GM12878 (cell line): Measurements from ENCODE around the gene PFKFB3. TPM values are rescaled to one million over a fixed set of nuclear protein-coding genes. Genes with fewer than 3 reads are reported as not detected.

Experiments
- ATAC-seq: fragments of 200-7000 bp; cut with Tn5 transposase; 3 replicates; pipeline ENCODE4 v1.9.1; 2020; ENCODE audit warnings: mild to moderate bottlenecking, moderate library complexity
- BruUV-seq: library from RNA; stranded (reverse); fragments of 400-500 nt; replicated peaks from 2 replicates; lab custom pipeline; 2021; lab: Mats Ljungman, UMichigan
- CTCF ChIA-PET: fragments of 300-600 bp; sonication (Branson Sonifier 250); formaldehyde crosslinking; extraction: SDS; loops from one replicate; lab custom pipeline; 2021; ENCODE audit warnings: inconsistent platforms; lab: Yijun Ruan, JAX
- POLR2A ChIA-PET: fragments of 350-600 bp; formaldehyde crosslinking; extraction: SDS; loops from one replicate; lab custom pipeline; 2021; ENCODE audit warnings: inconsistent platforms; lab: Charles Lee
- RAD21 ChIA-PET: fragments of 300-600 bp; sonication (Branson Sonifier 250); formaldehyde crosslinking; loops from one replicate; lab custom pipeline; 2023; ENCODE audit warnings: antibody characterized with exemption; ENCODE audit not compliant: unreplicated experiment; lab: Charles Lee
- SMC1A ChIA-PET: fragments of 300-600 bp; sonication (Branson Sonifier 250); formaldehyde crosslinking; loops from one replicate; lab custom pipeline; 2023; ENCODE audit not compliant: unreplicated experiment, uncharacterized antibody; lab: Charles Lee
- DNase-seq: peaks from one replicate; pipeline ENCODE4 v3.0.0-alpha.2; 2011; ENCODE audit warnings: low read depth, low spot score
- FAIRE-seq: peaks from 3 replicates; lab custom pipeline; 2011; peaks lifted over from hg19 to GRCh38; lab: Jason Lieb, UNC
- H2AFZ ChIP-seq: 2 replicates; pipeline ENCODE4 v1.6.0; 2011; ENCODE audit warnings: low read depth, low read length, control low read depth; ENCODE audit not compliant: control insufficient read depth
- H3K27ac ChIP-seq: 2 replicates; pipeline ENCODE4 v1.5.1; 2011; ENCODE audit warnings: control low read depth; ENCODE audit not compliant: control insufficient read depth, insufficient read depth
- H3K27me3 ChIP-seq, 2 experiments: replicated peaks in 1 of 2; 2 replicates each; pipeline versions ENCODE4 v1.6.0 to v1.6.1; 2011; ENCODE audit warnings: low read length in 1 of 2; ENCODE audit not compliant: control insufficient read depth in 2 of 2, insufficient read depth in 2 of 2
- H3K36me3 ChIP-seq, 2 experiments: 2 replicates each; pipeline ENCODE4 v1.5.1; 2011; ENCODE audit warnings: low read length in 1 of 2; ENCODE audit not compliant: control insufficient read depth in 2 of 2, insufficient read depth in 2 of 2
- H3K4me1 ChIP-seq: 2 replicates; pipeline ENCODE4 v1.6.1; 2011; ENCODE audit warnings: mild to moderate bottlenecking, low read length, moderate library complexity, mixed read lengths; ENCODE audit not compliant: control insufficient read depth, insufficient read depth
- H3K4me2 ChIP-seq: 2 replicates; pipeline ENCODE4 v1.6.0; 2011; ENCODE audit warnings: control low read depth; ENCODE audit not compliant: control insufficient read depth, insufficient read depth
- H3K4me3 ChIP-seq: fragments of 200-600 bp; sonication (generic); 2 replicates; pipeline ENCODE4 v1.5.1; 2016
- H3K79me2 ChIP-seq: 2 replicates; pipeline ENCODE4 v1.6.0; 2011; ENCODE audit warnings: low read length; ENCODE audit not compliant: control insufficient read depth, insufficient read depth
- H3K9ac ChIP-seq: 2 replicates; pipeline ENCODE4 v1.8.0; 2011; ENCODE audit warnings: low read length, control low read depth, mixed read lengths; ENCODE audit not compliant: control insufficient read depth, insufficient read depth
- H3K9me3 ChIP-seq: replicated peaks from 3 replicates; pipeline ENCODE4 v1.5.1; 2011; ENCODE audit warnings: mild to moderate bottlenecking, low read length; ENCODE audit not compliant: control insufficient read depth, insufficient read depth
- H4K20me1 ChIP-seq: 2 replicates; pipeline ENCODE4 v1.6.0; 2011; ENCODE audit not compliant: control insufficient read depth, insufficient read depth
- BACH1 ChIP-seq: fragments of 450-650 bp; IDR thresholded peaks from 2 replicates; pipeline ENCODE4 v1.6.1; 2017; ENCODE audit warnings: mild to moderate bottlenecking, borderline replicate concordance
- BMI1 ChIP-seq: fragments of 450-650 bp; IDR thresholded peaks from 2 replicates; pipeline ENCODE4 v1.6.1; 2016; ENCODE audit warnings: mild to moderate bottlenecking, moderate library complexity, borderline replicate concordance
- CBX3 ChIP-seq: fragments of 200-600 bp; sonication (generic); IDR thresholded peaks from 2 replicates; pipeline ENCODE4 v1.6.1; 2016; ENCODE audit warnings: low read depth, borderline replicate concordance
- EGR1 ChIP-seq, 2 experiments: IDR thresholded peaks; 1 replicate in 1 of 2; 2 replicates in 1 of 2; pipeline ENCODE4 v1.6.1; 2011 to 2012; ENCODE audit warnings: low read depth in 2 of 2, low read length in 2 of 2, borderline replicate concordance in 1 of 2, mild to moderate bottlenecking in 1 of 2, moderate library complexity in 1 of 2
- EZH2 ChIP-seq: IDR thresholded peaks from 2 replicates; pipeline ENCODE4 v1.6.1; 2012; ENCODE audit warnings: low read depth, mild to moderate bottlenecking, control low read depth, inconsistent platforms, low read length, borderline replicate concordance; ENCODE audit not compliant: control insufficient read depth
- FOXK2 ChIP-seq: fragments of 450-650 bp; IDR thresholded peaks from 2 replicates; pipeline ENCODE4 v1.6.1; 2017; ENCODE audit warnings: mild to moderate bottlenecking, moderate library complexity
- IKZF2 ChIP-seq, 2 experiments: fragments of 450-650 bp; IDR thresholded peaks; 2 replicates each; pipeline ENCODE4 v1.6.1; 2017; ENCODE audit warnings: mild to moderate bottlenecking in 2 of 2, moderate library complexity in 2 of 2
- IRF3 ChIP-seq: fragments of 450-650 bp; IDR thresholded peaks from 2 replicates; pipeline ENCODE4 v1.6.1; 2014; ENCODE audit warnings: mild to moderate bottlenecking
- KDM1A ChIP-seq: fragments of 200-600 bp; sonication (generic); IDR thresholded peaks from 2 replicates; pipeline ENCODE4 v1.6.1; 2016; ENCODE audit warnings: borderline replicate concordance
- NFYA ChIP-seq: IDR thresholded peaks from 2 replicates; pipeline ENCODE4 v1.6.1; 2011; ENCODE audit warnings: low read depth, mild to moderate bottlenecking, low read length, improper control_type of control experiment, borderline replicate concordance
- POLR2A ChIP-seq: IDR thresholded peaks from 2 replicates; pipeline ENCODE4 v1.6.1; 2011; ENCODE audit warnings: low read depth, mild to moderate bottlenecking, low read length
- POLR2AphosphoS5 ChIP-seq: IDR thresholded peaks from 2 replicates; pipeline ENCODE4 v1.6.1; 2011; ENCODE audit warnings: mild to moderate bottlenecking, low read length, inconsistent platforms
- RFX5 ChIP-seq: IDR thresholded peaks from 2 replicates; pipeline ENCODE4 v1.6.1; 2011; ENCODE audit warnings: low read depth, low read length, improper control_type of control experiment
- SMAD1 ChIP-seq: fragments of 450-650 bp; IDR thresholded peaks from 2 replicates; pipeline ENCODE4 v1.6.1; 2018; ENCODE audit warnings: mild to moderate bottlenecking, low read depth; ENCODE audit not compliant: partially characterized antibody
- SMARCA5 ChIP-seq: fragments of 450-650 bp; IDR thresholded peaks from 2 replicates; pipeline ENCODE4 v1.6.1; 2017; ENCODE audit warnings: mild to moderate bottlenecking
- STAT3 ChIP-seq: IDR thresholded peaks from 2 replicates; pipeline ENCODE4 v1.6.1; 2011; ENCODE audit warnings: low read depth, low read length, improper control_type of control experiment
- WGBS: methylation state at CpG from one replicate; pipeline ENCODE4 v1.1.6; 2016; ENCODE audit warnings: low lambda C conversion rate; ENCODE audit not compliant: insufficient replicate concordance, insufficient coverage; ENCODE audit errors: missing lambda C conversion rate; 5-methylcytosine and 5-hydroxymethylcytosine counted together
- in situ Hi-C: fragments of 300-500 bp; cut with MboI; formaldehyde crosslinking; loops from 9 replicates; pipeline ENCODE4 v1.14.3; 2018; ENCODE audit warnings: mixed read lengths
- intact Hi-C: fragments of 100-400 bp; cut with micrococcal nuclease; formaldehyde crosslinking; loops from one replicate; pipeline ENCODE4 v1.14.2; 2022; ENCODE audit not compliant: unreplicated experiment
- polyA plus RNA-seq, 11 experiments: library from polyadenylated mRNA; depleted of rRNA in 4 of 11; unstranded in 6 of 11; stranded (reverse) in 5 of 11; fragments of >200 nt; fragmentation: Nextera tagmentation in 4 of 11; fragmentation: Illumina TruSeq in 1 of 11; extraction: Ambion mirVana in 4 of 11; extraction: Trizol in 1 of 11; gene quantifications; 1 replicate in 1 of 11; 2 replicates in 10 of 11; pipeline versions ENCODE4 v1.2.1 to v1.2.3, GENCODE V29; 2011 to 2016; ENCODE audit warnings: inconsistent platforms in 2 of 11, missing spikeins in 2 of 11, low read depth in 1 of 11
- total RNA-seq, 4 experiments: library from RNA; depleted of rRNA in 3 of 4; stranded (reverse); fragments of >200 nt in 3 of 4; fragmentation: Illumina TruSeq in 1 of 4; extraction: Trizol in 1 of 4; gene quantifications; 2 replicates each; pipeline versions ENCODE4 v1.2.1 to v1.2.3, GENCODE V29; 2013 to 2021
- TF ChIP-seq, protein P1 (sequence below): fragments of 450-650 bp; IDR thresholded peaks from 2 replicates; pipeline ENCODE4 v1.6.1; 2016; ENCODE audit warnings: mild to moderate bottlenecking, moderate library complexity, borderline replicate concordance

Gene PFKFB3
- total and polyA plus RNA-seq, 10 of the 15 experiments (the other 5 are each of a cell fraction or from before 2014, with no cell fraction given): 1.6 to 46.7 (median 13.7) TPM

- 97% methylated on average over 6 of the region's 7 CpGs for WGBS
- ChIA-PET POLR2A (interaction anchor here (0.6 kb wide), 1 partner anchor 404 kb away, joined by 3 read pairs; no protein-coding TSS in a partner anchor), CTCF (interaction anchor here (3.0 kb wide), 1 partner anchor 12 kb away, joined by 10 read pairs; the partner anchor contains the start of gene PFKFB3), RAD21 (no interaction called here), SMC1A (no interaction called here)
- in situ Hi-C loops (no loop called here), intact Hi-C loops (no loop called here)
- Histone ChIP-seq H3K36me3 (peaks cover 17 to 35% of the 10 kb centered on the region in 2 experiments; a peak in 3 of 4 replicates), H3K27me3 (no peaks in the 10 kb centered on the region), H3K9me3 (no peaks in the 10 kb centered on the region), H3K4me2 (no peak overlapping the region), H4K20me1 (peaks cover 2% of the 10 kb centered on the region; the same call in 1 of the 2 replicates), H3K4me1 (no peaks in the 10 kb centered on the region), H3K27ac (no peak overlapping the region), H3K9ac (no peak overlapping the region), H3K4me3 (no peak overlapping the region), H2AFZ (no peak overlapping the region), H3K79me2 (peaks cover 4% of the 10 kb centered on the region; the same call in 1 of the 2 replicates)
- FAIRE-seq: no peak
- no TSS peak for BruUV-seq
- no peak for DNase-seq
- no peak for ATAC-seq
- TF ChIP-seq POLR2A: no peak
- no peak for TF ChIP-seq EZH2
- TF ChIP-seq NFYA: no peak
- TF ChIP-seq KDM1A: no peak
- TF ChIP-seq, protein P1, sequence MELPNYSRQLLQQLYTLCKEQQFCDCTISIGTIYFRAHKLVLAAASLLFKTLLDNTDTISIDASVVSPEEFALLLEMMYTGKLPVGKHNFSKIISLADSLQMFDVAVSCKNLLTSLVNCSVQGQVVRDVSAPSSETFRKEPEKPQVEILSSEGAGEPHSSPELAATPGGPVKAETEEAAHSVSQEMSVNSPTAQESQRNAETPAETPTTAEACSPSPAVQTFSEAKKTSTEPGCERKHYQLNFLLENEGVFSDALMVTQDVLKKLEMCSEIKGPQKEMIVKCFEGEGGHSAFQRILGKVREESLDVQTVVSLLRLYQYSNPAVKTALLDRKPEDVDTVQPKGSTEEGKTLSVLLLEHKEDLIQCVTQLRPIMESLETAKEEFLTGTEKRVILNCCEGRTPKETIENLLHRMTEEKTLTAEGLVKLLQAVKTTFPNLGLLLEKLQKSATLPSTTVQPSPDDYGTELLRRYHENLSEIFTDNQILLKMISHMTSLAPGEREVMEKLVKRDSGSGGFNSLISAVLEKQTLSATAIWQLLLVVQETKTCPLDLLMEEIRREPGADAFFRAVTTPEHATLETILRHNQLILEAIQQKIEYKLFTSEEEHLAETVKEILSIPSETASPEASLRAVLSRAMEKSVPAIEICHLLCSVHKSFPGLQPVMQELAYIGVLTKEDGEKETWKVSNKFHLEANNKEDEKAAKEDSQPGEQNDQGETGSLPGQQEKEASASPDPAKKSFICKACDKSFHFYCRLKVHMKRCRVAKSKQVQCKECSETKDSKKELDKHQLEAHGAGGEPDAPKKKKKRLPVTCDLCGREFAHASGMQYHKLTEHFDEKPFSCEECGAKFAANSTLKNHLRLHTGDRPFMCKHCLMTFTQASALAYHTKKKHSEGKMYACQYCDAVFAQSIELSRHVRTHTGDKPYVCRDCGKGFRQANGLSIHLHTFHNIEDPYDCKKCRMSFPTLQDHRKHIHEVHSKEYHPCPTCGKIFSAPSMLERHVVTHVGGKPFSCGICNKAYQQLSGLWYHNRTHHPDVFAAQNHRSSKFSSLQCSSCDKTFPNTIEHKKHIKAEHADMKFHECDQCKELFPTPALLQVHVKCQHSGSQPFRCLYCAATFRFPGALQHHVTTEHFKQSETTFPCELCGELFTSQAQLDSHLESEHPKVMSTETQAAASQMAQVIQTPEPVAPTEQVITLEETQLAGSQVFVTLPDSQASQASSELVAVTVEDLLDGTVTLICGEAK: no peak
- TF ChIP-seq SMAD1: no peak
- no peak for TF ChIP-seq FOXK2
- no peak for TF ChIP-seq CBX3
- no peak for TF ChIP-seq IKZF2 (IDR thresholded peaks at IDR 0.05)
- no peak for TF ChIP-seq SMARCA5
- TF ChIP-seq BACH1: no peak
- no peak for TF ChIP-seq RFX5
- no peak for TF ChIP-seq STAT3
- no peak for TF ChIP-seq POLR2AphosphoS5
- TF ChIP-seq IRF3: no peak
- TF ChIP-seq EGR1 (IDR thresholded peaks at IDR 0.05; ENCODE audit: borderline replicate concordance in 1 of 2, low read depth in 2 of 2, low read length in 2 of 2): no peak
- TF ChIP-seq BMI1: no peak
Observed at GRCh38 chr10:6214612-6215011, 11.9 kb downstream of the PFKFB3 start.
